ENCODE measurements around the gene FCRLA.

DNA sequence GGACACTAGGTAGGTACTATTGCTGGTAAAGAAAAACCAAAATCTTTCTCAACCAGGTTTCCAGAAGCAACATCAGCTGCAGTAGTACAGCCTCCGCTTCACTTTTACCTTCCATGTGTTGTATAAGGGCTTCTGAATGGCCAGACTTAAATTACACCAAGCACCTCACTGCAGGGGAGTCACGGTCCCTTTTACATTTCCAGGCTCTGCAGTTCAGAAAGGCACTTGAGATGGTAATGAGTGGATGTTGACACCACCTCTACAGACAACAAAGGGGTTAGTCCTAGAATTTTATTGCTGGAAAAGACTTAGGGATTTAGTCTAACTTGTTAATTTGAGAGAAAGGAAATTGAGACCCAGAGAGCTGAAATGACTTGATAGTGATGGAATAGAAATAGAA lies 30.6 kb downstream of the FCRLA start:
- TF ChIP-seq, protein P1, sequence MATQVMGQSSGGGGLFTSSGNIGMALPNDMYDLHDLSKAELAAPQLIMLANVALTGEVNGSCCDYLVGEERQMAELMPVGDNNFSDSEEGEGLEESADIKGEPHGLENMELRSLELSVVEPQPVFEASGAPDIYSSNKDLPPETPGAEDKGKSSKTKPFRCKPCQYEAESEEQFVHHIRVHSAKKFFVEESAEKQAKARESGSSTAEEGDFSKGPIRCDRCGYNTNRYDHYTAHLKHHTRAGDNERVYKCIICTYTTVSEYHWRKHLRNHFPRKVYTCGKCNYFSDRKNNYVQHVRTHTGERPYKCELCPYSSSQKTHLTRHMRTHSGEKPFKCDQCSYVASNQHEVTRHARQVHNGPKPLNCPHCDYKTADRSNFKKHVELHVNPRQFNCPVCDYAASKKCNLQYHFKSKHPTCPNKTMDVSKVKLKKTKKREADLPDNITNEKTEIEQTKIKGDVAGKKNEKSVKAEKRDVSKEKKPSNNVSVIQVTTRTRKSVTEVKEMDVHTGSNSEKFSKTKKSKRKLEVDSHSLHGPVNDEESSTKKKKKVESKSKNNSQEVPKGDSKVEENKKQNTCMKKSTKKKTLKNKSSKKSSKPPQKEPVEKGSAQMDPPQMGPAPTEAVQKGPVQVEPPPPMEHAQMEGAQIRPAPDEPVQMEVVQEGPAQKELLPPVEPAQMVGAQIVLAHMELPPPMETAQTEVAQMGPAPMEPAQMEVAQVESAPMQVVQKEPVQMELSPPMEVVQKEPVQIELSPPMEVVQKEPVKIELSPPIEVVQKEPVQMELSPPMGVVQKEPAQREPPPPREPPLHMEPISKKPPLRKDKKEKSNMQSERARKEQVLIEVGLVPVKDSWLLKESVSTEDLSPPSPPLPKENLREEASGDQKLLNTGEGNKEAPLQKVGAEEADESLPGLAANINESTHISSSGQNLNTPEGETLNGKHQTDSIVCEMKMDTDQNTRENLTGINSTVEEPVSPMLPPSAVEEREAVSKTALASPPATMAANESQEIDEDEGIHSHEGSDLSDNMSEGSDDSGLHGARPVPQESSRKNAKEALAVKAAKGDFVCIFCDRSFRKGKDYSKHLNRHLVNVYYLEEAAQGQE (IDR thresholded peaks at IDR 0.05; ENCODE audit: low read depth, low read length) = no peak
- no peak for TF ChIP-seq TAF1 (IDR thresholded peaks at IDR 0.05; ENCODE audit: borderline replicate concordance, low read depth, low read length)
- no peak for TF ChIP-seq RFX5 (IDR thresholded peaks at IDR 0.05; ENCODE audit: low read length)
- no peak for TF ChIP-seq TCF12 (IDR thresholded peaks at IDR 0.05)
- TF ChIP-seq, protein P2, sequence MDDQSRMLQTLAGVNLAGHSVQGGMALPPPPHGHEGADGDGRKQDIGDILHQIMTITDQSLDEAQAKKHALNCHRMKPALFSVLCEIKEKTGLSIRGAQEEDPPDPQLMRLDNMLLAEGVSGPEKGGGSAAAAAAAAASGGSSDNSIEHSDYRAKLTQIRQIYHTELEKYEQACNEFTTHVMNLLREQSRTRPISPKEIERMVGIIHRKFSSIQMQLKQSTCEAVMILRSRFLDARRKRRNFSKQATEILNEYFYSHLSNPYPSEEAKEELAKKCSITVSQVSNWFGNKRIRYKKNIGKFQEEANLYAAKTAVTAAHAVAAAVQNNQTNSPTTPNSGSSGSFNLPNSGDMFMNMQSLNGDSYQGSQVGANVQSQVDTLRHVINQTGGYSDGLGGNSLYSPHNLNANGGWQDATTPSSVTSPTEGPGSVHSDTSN (IDR thresholded peaks at IDR 0.05) = no peak
- TF ChIP-seq SMC3 (IDR thresholded peaks at IDR 0.05; ENCODE audit: low read depth, low read length) = no peak

Data from SK-N-SH (cell line).